Prostate gland (tissue), 2 donors: ENCODE measurements around the gene RDM1.

Experiments
- POLR2A ChIP-seq: fragments of 450-650 bp; IDR thresholded peaks from one replicate; pipeline ENCODE4 v1.6.1; 2016; ENCODE audit warnings: antibody characterized with exemption, mild to moderate bottlenecking
- POLR2AphosphoS5 ChIP-seq: sonication (generic); formaldehyde crosslinking; IDR thresholded peaks from one replicate; pipeline ENCODE4 v1.6.1; 2017; ENCODE audit warnings: antibody characterized with exemption
- TF ChIP-seq, protein P1 (sequence below), 4 experiments: fragments of 200-600 bp in 2 of 4; fragments of 450-650 bp in 2 of 4; sonication (generic) in 2 of 4; IDR thresholded peaks; 1 replicate in 3 of 4; 2 replicates in 1 of 4; pipeline ENCODE4 v1.5.1; 2016 to 2019; ENCODE audit warnings: antibody characterized with exemption in 4 of 4, mild to moderate bottlenecking in 2 of 4, moderate library complexity in 2 of 4

GRCh38 chr17:35890774-35891155 lies 39.8 kb downstream of the RDM1 start:
- TF ChIP-seq, protein P1, sequence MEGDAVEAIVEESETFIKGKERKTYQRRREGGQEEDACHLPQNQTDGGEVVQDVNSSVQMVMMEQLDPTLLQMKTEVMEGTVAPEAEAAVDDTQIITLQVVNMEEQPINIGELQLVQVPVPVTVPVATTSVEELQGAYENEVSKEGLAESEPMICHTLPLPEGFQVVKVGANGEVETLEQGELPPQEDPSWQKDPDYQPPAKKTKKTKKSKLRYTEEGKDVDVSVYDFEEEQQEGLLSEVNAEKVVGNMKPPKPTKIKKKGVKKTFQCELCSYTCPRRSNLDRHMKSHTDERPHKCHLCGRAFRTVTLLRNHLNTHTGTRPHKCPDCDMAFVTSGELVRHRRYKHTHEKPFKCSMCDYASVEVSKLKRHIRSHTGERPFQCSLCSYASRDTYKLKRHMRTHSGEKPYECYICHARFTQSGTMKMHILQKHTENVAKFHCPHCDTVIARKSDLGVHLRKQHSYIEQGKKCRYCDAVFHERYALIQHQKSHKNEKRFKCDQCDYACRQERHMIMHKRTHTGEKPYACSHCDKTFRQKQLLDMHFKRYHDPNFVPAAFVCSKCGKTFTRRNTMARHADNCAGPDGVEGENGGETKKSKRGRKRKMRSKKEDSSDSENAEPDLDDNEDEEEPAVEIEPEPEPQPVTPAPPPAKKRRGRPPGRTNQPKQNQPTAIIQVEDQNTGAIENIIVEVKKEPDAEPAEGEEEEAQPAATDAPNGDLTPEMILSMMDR (IDR thresholded peaks at IDR 0.05) = no peak
- TF ChIP-seq POLR2AphosphoS5 (no peak), POLR2A (no peak)
